ENCODE data around the gene RXRA.
A peak's percentile ranks its signal among the peaks of the same experiment; 100 is the strongest.

Gene RXRA

GRCh38 chr9:134323741-134324358 is 2.4 kb upstream of the RXRA start:
- Histone ChIP-seq H4K20me1 (ENCODE audit: insufficient read depth, low read length) (peaks cover 24% of the 10 kb centered on the region), H3K36me3 (ENCODE audit: insufficient read depth, low read length) (no peaks in the 10 kb centered on the region), H3K27me3 (ENCODE audit: insufficient read depth, low read length, poor library complexity) (peaks cover 2% of the 10 kb centered on the region), H3K79me2 (ENCODE audit: insufficient read depth, low read length) (peaks cover 15% of the 10 kb centered on the region), H3K4me1 (ENCODE audit: insufficient read depth, low read length) (peaks cover 20% of the 10 kb centered on the region), H3K4me2 (ENCODE audit: insufficient read depth, low read length) (no peak overlapping the region), H3K27ac (ENCODE audit: low read length) (no peak overlapping the region), H3K9ac (ENCODE audit: low read depth, low read length) (no peak overlapping the region), H3K4me3 (ENCODE audit: low read depth in 1 of 2, low read length in 2 of 2) (no peak overlapping the region), H2AFZ (ENCODE audit: low read depth, low read length) (no peak overlapping the region), H3K9me3 (ENCODE audit: insufficient read depth, low read length, severe bottlenecking) (no peaks in the 10 kb centered on the region)
- ATAC-seq (ENCODE audit: insufficient read depth, low read depth) (no peak), DNase-seq (no peak)
- TF ChIP-seq, protein P1, sequence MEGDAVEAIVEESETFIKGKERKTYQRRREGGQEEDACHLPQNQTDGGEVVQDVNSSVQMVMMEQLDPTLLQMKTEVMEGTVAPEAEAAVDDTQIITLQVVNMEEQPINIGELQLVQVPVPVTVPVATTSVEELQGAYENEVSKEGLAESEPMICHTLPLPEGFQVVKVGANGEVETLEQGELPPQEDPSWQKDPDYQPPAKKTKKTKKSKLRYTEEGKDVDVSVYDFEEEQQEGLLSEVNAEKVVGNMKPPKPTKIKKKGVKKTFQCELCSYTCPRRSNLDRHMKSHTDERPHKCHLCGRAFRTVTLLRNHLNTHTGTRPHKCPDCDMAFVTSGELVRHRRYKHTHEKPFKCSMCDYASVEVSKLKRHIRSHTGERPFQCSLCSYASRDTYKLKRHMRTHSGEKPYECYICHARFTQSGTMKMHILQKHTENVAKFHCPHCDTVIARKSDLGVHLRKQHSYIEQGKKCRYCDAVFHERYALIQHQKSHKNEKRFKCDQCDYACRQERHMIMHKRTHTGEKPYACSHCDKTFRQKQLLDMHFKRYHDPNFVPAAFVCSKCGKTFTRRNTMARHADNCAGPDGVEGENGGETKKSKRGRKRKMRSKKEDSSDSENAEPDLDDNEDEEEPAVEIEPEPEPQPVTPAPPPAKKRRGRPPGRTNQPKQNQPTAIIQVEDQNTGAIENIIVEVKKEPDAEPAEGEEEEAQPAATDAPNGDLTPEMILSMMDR (IDR thresholded peaks at IDR 0.05; ENCODE audit: borderline replicate concordance, extremely low read depth, low read length, poor library complexity, severe bottlenecking) = no peak
- TF ChIP-seq EZH2 (IDR thresholded peaks at IDR 0.05; ENCODE audit: borderline replicate concordance, low read depth, low read length, severe bottlenecking) = no peak

DNA sequence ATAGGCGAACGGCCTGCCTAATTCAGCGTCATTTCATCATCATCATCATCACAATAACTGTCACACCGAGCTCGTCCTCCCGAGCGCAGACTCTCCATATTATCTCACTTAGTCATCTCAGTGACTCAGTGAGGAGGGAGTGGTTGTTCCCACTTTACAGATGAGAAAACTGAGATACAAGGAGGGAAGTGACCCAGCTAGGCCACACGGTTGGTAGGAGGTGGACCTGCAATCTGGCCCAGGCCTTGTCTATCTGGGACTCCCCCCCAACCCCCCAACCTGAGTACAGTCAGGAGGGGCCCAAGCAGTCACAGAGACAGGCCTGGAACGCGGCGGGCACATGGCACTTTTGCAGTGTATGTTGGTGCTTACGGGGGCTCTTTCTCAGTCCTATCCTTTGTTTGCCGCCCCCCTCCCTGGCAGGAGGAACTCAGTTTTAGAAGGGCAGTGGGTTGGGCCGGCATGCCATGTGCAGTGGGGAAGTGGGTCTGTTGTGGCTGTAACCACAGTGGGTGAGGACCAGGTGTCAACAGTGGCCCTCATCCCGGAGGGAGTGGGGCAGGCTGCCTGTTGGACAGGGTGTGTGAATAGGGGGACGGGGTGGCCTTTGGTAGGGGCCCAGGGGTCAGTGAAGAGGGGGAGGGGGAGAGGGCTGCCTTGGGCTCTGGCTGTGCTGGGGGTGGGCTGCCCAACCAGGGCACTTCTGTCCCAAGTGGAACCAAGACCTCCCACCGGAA is 1.7 kb upstream of the RXRA start:
- H3K79me2 ChIP-seq (ENCODE audit: insufficient read depth, low read length) = peaks cover 18% of the 10 kb centered on the region
- H3K4me3 ChIP-seq (ENCODE audit: low read depth in 1 of 2, low read length in 2 of 2) = no peak overlapping the region
- H2AFZ ChIP-seq (ENCODE audit: low read depth, low read length) = no peak overlapping the region
- DNase-seq (no peak), ATAC-seq (ENCODE audit: insufficient read depth, low read depth) (no peak)
- no peak overlapping the region for H3K27ac ChIP-seq (ENCODE audit: low read length)
- TF ChIP-seq, protein P1 (IDR thresholded peaks at IDR 0.05; ENCODE audit: borderline replicate concordance, extremely low read depth, low read length, poor library complexity, severe bottlenecking) = no peak
- no peak for TF ChIP-seq EZH2 (IDR thresholded peaks at IDR 0.05; ENCODE audit: borderline replicate concordance, low read depth, low read length, severe bottlenecking)
- no peaks in the 10 kb centered on the region for H3K36me3 ChIP-seq (ENCODE audit: insufficient read depth, low read length)
- peaks cover 31% of the 10 kb centered on the region for H4K20me1 ChIP-seq (ENCODE audit: insufficient read depth, low read length)
- no peak overlapping the region for H3K9ac ChIP-seq (ENCODE audit: low read depth, low read length)
- no peaks in the 10 kb centered on the region for H3K9me3 ChIP-seq (ENCODE audit: insufficient read depth, low read length, severe bottlenecking)
- H3K4me1 ChIP-seq (ENCODE audit: insufficient read depth, low read length) = peaks cover 20% of the 10 kb centered on the region
- peaks cover 2% of the 10 kb centered on the region for H3K27me3 ChIP-seq (ENCODE audit: insufficient read depth, low read length, poor library complexity)
- no peak overlapping the region for H3K4me2 ChIP-seq (ENCODE audit: insufficient read depth, low read length)

- no peak for DNase-seq
- Histone ChIP-seq H3K4me2 (ENCODE audit: insufficient read depth, low read length) (peak overlapping the region; percentile 57), H4K20me1 (ENCODE audit: insufficient read depth, low read length) (peaks cover 38% of the 10 kb centered on the region), H2AFZ (ENCODE audit: low read depth, low read length) (no peak overlapping the region), H3K4me1 (ENCODE audit: insufficient read depth, low read length) (peaks cover 20% of the 10 kb centered on the region), H3K27ac (ENCODE audit: low read length) (no peak overlapping the region), H3K79me2 (ENCODE audit: insufficient read depth, low read length) (peaks cover 18% of the 10 kb centered on the region), H3K9ac (ENCODE audit: low read depth, low read length) (peak overlapping the region; percentile 34; the same call in 1 of the 2 replicates), H3K4me3 (ENCODE audit: low read depth in 1 of 2, low read length in 2 of 2) (peak overlapping the region in 1 of 2 experiments; percentile 38; a peak in 2 of 4 replicates), H3K36me3 (ENCODE audit: insufficient read depth, low read length) (no peaks in the 10 kb centered on the region), H3K27me3 (ENCODE audit: insufficient read depth, low read length, poor library complexity) (peaks cover 2% of the 10 kb centered on the region), H3K9me3 (ENCODE audit: insufficient read depth, low read length, severe bottlenecking) (no peaks in the 10 kb centered on the region)
- ATAC-seq (ENCODE audit: insufficient read depth, low read depth) = no peak
- no peak for TF ChIP-seq EZH2 (IDR thresholded peaks at IDR 0.05; ENCODE audit: borderline replicate concordance, low read depth, low read length, severe bottlenecking)
These were observed 1.0 kb upstream of the RXRA start for GRCh38 chr9:134325096-134325812.
